ENCODE results near the gene IFT20.
"Not testable (repeated sequence)": the region's sequence is repeated elsewhere in the genome, so short reads cannot be mapped to it uniquely, and the experiment has no call there.

IFT20 gene

GRCh38 chr17:28298449-28298848 is 36.8 kb downstream of the IFT20 start:
- DNase-seq = no peak

DNA sequence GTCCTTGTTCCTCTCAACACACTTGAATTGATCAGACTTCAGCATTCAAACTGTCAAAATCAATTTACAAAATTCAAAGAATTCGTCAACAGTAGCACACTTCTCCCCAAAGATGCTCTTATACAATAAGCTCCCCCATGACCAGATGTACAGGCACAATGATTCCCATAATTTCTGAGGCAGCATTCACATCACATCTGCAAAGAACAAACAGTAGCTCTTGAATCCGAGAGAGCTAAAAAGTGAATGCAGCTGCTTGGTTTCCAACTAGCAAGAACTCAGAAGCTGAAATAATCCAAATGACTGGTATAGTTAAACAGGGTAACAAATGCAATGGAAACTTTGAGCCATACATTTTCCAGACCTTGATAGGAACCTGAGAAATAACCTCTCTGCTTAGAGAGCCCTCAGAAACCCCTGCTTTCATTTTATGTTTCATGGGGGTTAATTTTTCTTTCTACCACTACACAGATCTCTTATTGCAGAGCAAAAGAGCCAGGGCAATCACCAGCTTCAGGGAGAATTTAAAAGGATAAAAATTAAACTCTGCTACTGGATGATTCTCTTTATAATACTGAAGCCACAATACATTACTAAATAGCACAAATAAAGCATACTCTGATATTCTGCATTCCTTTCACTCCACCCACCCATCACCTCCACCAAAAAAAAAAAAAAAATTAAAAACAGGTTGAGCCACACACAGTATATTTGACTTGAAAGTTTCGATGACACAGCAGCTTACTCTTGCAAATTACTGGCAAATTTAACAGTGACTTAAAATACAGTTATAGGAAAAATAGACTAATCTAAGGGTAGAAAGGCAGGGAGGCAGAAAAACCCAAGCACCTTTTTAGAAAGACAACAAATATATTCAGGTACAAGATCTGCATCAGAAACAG is 39.3 kb downstream of the IFT20 start:
- no peak for DNase-seq

DNA sequence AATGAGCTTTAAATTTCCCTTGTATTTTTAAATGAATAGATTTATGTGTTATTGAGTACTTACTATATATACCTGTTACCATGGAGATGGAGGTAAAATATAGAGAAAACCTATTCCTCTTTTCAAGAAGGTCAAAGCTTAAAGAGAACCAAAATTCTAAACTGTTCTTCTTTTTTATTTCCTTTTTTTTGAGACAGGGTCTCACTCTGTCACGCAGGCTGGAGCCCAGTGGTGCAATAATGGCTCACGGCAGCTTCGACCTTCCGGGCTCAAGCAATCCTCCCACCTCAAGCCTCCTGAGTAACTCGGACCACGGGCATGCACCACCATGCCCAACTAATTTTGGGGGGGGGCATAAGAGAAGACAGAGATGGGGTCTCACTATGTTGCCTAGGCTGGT is 41.3 kb downstream of the IFT20 start:
- DNase-seq = no peak

DNA sequence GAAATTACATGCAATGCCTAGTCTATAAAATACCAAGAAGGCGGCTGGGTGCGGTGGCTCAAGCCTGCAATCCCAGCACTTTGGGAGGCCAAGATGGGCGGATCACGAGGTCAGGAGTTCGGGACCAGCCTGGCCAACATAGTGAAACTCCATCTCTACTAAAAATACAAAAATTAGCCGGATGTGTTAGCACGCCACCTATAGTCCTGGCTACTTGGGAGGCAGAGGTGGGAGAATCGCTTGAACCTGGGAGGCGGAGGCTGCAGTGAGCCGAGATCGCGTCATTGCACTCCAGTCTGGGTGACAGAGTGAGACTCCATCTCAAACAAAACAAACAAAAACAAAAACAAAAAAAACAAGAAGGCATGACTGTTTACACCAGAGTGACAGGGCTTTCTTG is 42.4 kb downstream of the IFT20 start:
- DNase-seq = not testable (repeated sequence)

DNA sequence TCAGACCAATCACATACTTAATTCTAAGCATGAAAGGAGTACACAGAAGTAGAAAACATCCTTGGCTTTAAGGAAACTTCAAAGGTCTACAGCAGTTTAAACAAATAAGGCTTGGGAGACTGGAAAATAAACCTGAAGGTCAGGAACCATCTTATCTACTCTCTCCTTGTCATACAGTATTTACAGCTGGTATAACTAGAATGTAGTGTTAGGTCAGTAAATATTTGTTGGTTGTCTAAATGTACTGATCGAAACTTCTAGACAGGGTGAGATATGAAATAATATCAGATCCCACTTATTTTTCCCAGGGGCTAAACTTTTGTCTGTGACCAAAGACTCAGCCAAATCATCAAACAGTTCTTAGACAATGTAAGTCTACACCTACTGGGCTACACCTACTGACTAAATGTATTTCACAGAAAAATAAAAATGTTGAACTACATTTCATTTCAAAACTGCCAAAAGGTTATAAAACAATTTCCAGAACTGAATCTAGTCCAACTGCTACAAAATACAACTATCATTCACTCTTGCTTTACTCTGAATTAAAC is 43.4 kb downstream of the IFT20 start:
- no peak for DNase-seq

DNA sequence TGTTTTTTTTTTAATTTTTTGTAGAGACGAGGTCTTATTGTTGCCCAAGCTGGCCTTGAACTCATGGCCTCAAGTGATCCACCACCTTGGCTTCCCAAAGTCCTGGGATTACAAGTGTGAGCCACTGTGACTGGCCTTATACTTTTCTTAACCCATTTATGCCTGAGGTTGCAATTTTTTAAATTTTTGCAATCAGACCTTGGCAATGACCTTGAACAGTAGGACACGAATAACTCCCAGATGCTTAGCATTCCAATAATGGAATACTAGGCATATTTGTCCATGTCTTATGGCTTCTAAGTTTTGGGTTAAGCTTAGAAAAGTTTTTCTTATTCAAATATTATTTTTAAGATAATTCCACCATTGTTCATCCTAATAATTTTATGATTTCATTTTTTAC is 44.6 kb downstream of the IFT20 start:
- no peak for DNase-seq

GRCh38 chr17:28285965-28286364 is 49.3 kb downstream of the IFT20 start:
- DNase-seq = no peak

GRCh38 chr17:28282596-28282995 is 52.7 kb downstream of the IFT20 start:
- peak; percentile 50 to 79 for DNase-seq

DNA sequence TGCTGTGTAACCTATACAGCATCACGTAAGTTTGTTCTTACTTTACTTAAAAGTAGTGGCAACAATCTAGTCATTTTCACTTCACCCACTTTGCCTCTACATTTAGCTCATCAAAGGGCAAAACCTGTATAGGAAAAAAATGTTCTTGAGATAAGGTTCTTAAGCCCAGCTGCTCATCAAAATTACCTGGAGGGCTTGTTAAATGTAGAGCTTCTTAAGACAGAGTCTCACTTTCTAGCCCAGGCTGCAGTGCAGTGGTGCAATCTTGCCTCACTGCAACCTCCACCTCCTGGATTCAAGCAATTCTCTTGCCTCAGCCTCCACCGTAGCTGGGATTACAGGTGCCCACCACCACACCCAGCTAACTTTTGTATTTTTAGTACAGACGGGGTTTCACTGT is 54.4 kb downstream of the IFT20 start:
- no peak for DNase-seq

- no peak for DNase-seq
Measured at GRCh38 chr17:28279411-28279810, 55.9 kb downstream of the IFT20 start.
